ENCODE data around the gene NTRK2. TPM values are rescaled to one million over a fixed set of nuclear protein-coding genes. Genes with fewer than 3 reads are reported as not detected.

Gene NTRK2
- total and polyA plus RNA-seq, 2 experiments from 2014 or later = 0.03 TPM; not detected in 1

GRCh38 chr9:84990850-84991513, 321.5 kb downstream of the NTRK2 start:
- H3K9me2 ChIP-seq (ENCODE audit: insufficient read depth) = no peaks in the 10 kb centered on the region
- Mint-ChIP-seq H3K4me3 (no peak overlapping the region), H3K4me1 (no peaks in the 10 kb centered on the region), H3K9me3 (no peaks in the 10 kb centered on the region), H3K27me3 (ENCODE audit: insufficient read depth, low read depth, poor library complexity) (peaks cover 2% of the 10 kb centered on the region), H3K27ac (no peak overlapping the region), H3K36me3 (ENCODE audit: low read depth) (no peaks in the 10 kb centered on the region)
- no peaks in the 10 kb centered on the region for H3K4me1 ChIP-seq (ENCODE audit: insufficient read depth)
- no peak overlapping the region for H3K4me3 ChIP-seq
- H3F3A ChIP-seq (replicated peaks; ENCODE audit: low read depth) = no peaks in the 10 kb centered on the region
- no peak overlapping the region for H3K27ac ChIP-seq (ENCODE audit: low read depth)
- H4K20me1 ChIP-seq (replicated peaks; ENCODE audit: insufficient read depth) = no peaks in the 10 kb centered on the region
- no peak for ATAC-seq
- H3K36me3 ChIP-seq (ENCODE audit: insufficient read depth) = no peaks in the 10 kb centered on the region
- H3K79me2 ChIP-seq (replicated peaks; ENCODE audit: insufficient read depth) = no peaks in the 10 kb centered on the region
- H3K4me2 ChIP-seq = no peak overlapping the region
- no peak for TF ChIP-seq ZNF114 (CRISPR knock-in tag; IDR thresholded peaks at IDR 0.05)
- no peak for TF ChIP-seq CREB1 (CRISPR knock-in tag; IDR thresholded peaks at IDR 0.05; ENCODE audit: low read depth)
- TF ChIP-seq STAT1 (IDR thresholded peaks at IDR 0.05; ENCODE audit: unreplicated experiment) = no peak
- no peak for TF ChIP-seq ZNF331 (CRISPR knock-in tag; IDR thresholded peaks at IDR 0.05; ENCODE audit: low read depth)
- no peak for TF ChIP-seq ZNF462 (CRISPR knock-in tag; IDR thresholded peaks at IDR 0.05)
- TF ChIP-seq EZH2 (IDR thresholded peaks at IDR 0.05; ENCODE audit: low read depth, unreplicated experiment) = no peak
- TF ChIP-seq NANOG (IDR thresholded peaks at IDR 0.05; ENCODE audit: borderline replicate concordance) = no peak
- TF ChIP-seq JUNB (IDR thresholded peaks at IDR 0.05; ENCODE audit: unreplicated experiment) = no peak
- TF ChIP-seq ETS1 (IDR thresholded peaks at IDR 0.05) = no peak
- no peak for TF ChIP-seq REST (IDR thresholded peaks at IDR 0.05; ENCODE audit: unreplicated experiment)
- no peak for TF ChIP-seq CTCF (conservative IDR thresholded peaks at IDR 0.05; ENCODE audit: low read depth in 2 of 2)
- no peak for TF ChIP-seq EZH2phosphoT487 (IDR thresholded peaks at IDR 0.05; ENCODE audit: unreplicated experiment)
- no peak for TF ChIP-seq POLR2AphosphoS5 (IDR thresholded peaks at IDR 0.05; ENCODE audit: low read depth)
- DNase-seq (ENCODE audit: low spot score) = no peak
- H3K27me3 ChIP-seq (ENCODE audit: insufficient read depth) = no peaks in the 10 kb centered on the region
- H2AFZ ChIP-seq = no peak overlapping the region

Data from GM23338 (cell line).